ENCODE measurements around the gene MYOZ3. TPM values are rescaled to one million over a fixed set of nuclear protein-coding genes. Genes with fewer than 3 reads are reported as not detected.

Gene MYOZ3
- total and polyA plus RNA-seq, 2 of the 8 experiments (the other 6 are each of a cell fraction or from before 2014, with no cell fraction given) = 9.6 to 19.1 TPM

GRCh38 chr5:150623152-150623877 is 37.7 kb upstream of the MYOZ3 start (continued):
- TF ChIP-seq EZH2 (IDR thresholded peaks at IDR 0.05; ENCODE audit: low read depth, low read length, severe bottlenecking) (no peak), KDM1A (IDR thresholded peaks at IDR 0.05; ENCODE audit: borderline replicate concordance, low read length) (no peak), POLR2A (IDR thresholded peaks at IDR 0.05; ENCODE audit: control extremely low read depth in 1 of 2, low read depth in 2 of 2, low read length in 2 of 2) (no peak), GTF2F1 (IDR thresholded peaks at IDR 0.05; ENCODE audit: borderline replicate concordance, low read depth, low read length) (no peak), CTCF (IDR thresholded peaks at IDR 0.05; ENCODE audit: control extremely low read depth in 1 of 3, insufficient read depth in 1 of 3, low read depth in 1 of 3, low read length in 3 of 3) (no peak), EP300 (IDR thresholded peaks at IDR 0.05; ENCODE audit: borderline replicate concordance in 1 of 2, low read depth in 2 of 2, low read length in 2 of 2) (no peak), TAF7 (optimal IDR thresholded peaks at IDR 0.05; ENCODE audit: borderline replicate concordance, low read depth, low read length) (no peak), CHD2 (IDR thresholded peaks at IDR 0.05; ENCODE audit: low read length) (no peak), HDAC2 (IDR thresholded peaks at IDR 0.05; ENCODE audit: borderline replicate concordance in 1 of 2, low read depth in 2 of 2, low read length in 2 of 2) (no peak), BRCA1 (IDR thresholded peaks at IDR 0.05; ENCODE audit: low read depth, low read length) (no peak)
